ENCODE results near the gene OAF. TPM values are rescaled to one million over a fixed set of nuclear protein-coding genes. Genes with fewer than 3 reads are reported as not detected.

OAF gene
- total RNA-seq, 1 donor from 2014 or later, result 17.8 TPM

DNA sequence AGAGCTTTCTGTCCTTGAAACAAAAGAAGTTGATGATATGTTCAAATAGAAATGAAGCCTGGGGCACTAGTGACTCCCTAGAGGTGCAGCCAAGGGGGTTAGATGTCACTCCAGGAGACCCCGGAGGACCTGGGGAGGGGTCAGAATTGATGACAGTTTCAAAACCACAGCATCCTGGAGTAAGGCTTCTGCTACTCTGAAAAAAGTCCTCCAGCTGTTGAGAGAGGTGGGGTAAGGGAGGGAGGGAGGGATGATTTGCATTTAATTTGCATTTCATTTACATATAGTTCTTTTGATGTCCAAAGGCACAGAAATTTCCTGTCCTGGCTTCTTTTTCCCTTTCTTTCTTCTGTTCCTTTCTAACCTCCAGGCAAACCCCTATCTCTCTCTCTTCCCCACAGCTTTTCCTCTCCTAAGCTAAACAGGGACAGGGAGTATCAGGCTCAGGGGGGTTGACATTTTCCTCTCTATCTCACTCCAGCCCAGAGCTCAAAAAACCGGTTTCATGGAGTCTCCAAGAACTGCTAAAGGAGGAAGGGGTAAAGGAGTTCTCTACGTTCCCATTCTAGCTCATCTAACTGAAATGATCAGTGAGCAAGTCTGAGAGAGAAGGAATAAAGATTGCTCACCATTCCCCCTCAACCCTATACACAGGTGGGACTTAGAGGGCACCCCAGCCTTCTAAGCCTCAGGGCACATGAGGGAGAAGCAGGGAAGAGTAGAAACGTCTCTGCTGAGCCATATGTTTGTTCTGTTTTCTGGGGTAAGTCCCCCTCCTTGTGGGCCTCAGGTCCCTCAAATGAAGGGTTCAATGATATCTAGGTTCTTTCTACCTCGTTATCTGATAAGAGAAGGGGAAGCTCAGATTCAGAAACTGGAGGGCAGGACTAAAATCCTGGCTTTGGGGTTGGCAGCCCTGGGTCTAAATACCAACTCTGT lies 25.6 kb downstream of the OAF start:
- H3K27me3 ChIP-seq (ENCODE audit: low read depth), result peaks cover 42% of the 10 kb centered on the region

DNA sequence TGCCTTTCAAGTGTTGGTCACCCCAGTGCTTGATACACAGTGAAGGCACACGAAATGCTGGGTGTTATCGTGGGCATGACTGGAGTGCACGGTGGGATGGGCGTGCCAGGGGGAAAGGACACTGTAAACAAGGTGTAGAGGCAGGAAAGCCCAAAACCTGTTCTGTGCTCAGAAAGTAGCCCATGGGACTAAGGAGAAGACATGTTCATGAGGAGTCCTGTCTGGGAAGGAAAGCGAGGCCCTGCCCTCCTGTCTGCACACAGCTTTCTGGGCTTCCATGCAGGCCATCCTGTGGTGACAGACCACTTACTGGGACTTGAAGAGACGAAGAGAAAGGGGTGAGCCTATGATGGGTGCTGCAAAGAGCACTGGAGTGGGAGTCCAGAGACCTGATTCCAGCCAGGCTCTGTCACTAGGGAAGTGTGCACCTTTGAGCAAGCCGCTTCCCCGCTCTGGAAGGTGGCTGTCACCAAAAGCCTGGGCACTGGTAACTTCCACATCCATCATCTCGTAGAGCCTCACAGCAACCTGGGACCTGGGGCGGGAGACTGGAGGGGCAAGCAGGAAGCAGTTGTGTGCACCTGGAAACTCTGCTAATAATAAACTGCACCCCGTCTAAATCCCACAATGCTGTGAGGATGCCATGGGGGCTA lies 28.3 kb downstream of the OAF start:
- Histone ChIP-seq H3K4me1 (peaks cover 7% of the 10 kb centered on the region), H3K36me3 (no peaks in the 10 kb centered on the region), H3K27me3 (ENCODE audit: low read depth) (peaks cover 50% of the 10 kb centered on the region), H3K27ac (no peak overlapping the region), H3K4me3 (no peak overlapping the region), H3K9me3 (no peaks in the 10 kb centered on the region)
- TF ChIP-seq, protein P1, sequence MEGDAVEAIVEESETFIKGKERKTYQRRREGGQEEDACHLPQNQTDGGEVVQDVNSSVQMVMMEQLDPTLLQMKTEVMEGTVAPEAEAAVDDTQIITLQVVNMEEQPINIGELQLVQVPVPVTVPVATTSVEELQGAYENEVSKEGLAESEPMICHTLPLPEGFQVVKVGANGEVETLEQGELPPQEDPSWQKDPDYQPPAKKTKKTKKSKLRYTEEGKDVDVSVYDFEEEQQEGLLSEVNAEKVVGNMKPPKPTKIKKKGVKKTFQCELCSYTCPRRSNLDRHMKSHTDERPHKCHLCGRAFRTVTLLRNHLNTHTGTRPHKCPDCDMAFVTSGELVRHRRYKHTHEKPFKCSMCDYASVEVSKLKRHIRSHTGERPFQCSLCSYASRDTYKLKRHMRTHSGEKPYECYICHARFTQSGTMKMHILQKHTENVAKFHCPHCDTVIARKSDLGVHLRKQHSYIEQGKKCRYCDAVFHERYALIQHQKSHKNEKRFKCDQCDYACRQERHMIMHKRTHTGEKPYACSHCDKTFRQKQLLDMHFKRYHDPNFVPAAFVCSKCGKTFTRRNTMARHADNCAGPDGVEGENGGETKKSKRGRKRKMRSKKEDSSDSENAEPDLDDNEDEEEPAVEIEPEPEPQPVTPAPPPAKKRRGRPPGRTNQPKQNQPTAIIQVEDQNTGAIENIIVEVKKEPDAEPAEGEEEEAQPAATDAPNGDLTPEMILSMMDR (IDR thresholded peaks at IDR 0.05), result no peak
- intact Hi-C loops (cut with DNase I), result no loop called here
- no peak for ATAC-seq
- DNase-seq, result peak; percentile 23

More for the DNA sequence above, 25.6 kb downstream of the OAF start:
- Histone ChIP-seq H3K4me1 (peaks cover 7% of the 10 kb centered on the region), H3K36me3 (no peaks in the 10 kb centered on the region), H3K27ac (no peak overlapping the region), H3K4me3 (no peak overlapping the region), H3K9me3 (no peaks in the 10 kb centered on the region)
- DNase-seq (no peak), ATAC-seq (no peak)
- intact Hi-C loops (cut with DNase I), result no loop called here
- TF ChIP-seq, protein P1 (IDR thresholded peaks at IDR 0.05), result no peak

DNA sequence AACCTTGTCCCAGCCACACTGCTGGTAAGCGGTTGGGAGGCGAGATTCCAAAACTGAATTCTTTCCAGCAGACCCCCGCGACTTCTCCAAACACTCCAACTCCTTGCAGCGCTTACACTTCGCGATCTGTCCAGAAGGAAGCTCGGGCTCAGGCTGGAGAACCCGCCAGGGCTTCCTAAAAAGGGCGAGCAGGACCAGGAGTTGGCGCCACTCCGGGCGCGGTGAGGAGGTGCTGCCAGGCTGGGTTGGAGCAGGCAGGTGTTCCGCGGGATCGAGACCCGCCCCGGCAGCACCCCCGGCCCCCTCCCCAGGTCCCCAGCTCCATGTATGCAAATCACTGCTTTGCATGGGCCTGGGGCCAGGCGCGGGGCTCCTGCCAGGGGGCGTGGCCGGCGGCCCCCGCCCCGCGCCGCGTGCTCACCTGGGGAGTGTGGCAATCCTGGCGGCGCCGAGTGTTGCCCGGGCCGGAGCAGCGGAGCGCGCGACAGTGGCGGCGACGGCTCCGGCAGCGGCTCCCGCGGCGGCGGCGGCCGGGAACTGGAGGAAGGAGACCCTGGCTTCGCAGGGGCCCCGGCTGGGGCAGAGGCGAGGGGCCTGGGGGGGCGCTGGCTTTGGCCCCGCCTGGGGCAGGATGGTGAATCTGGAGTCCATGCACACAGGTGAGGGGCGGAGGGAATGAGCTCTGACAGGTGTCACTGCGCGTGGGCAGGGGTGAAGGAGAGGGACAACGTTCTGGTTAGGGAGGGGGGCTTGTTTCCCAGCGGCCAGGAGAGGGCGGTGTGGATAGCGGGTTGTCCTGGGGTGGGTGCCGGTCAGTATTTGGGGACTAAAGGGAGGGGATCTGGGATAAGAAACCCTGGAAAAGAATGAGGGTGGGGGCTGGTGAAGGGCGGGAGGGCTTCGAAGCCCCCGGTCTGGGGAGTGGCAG lies 29.1 kb downstream of the OAF start, which contains the start of gene POU2F3:
Gene POU2F3 (plus strand): TSS at position 428 of the 928 bp plus-strand sequence. CDS start 204 bp downstream, at position 632.
- H3K9me3 ChIP-seq, result no peaks in the 10 kb centered on the region
- no peak within 1 kb of the TSS for H3K27ac ChIP-seq
- DNase-seq (peak; percentile 65), ATAC-seq (peak; percentile 70 to 76)
- H3K36me3 ChIP-seq, result no peaks in the 10 kb centered on the region
- intact Hi-C loops (cut with DNase I), result loop anchor here (10.0 kb wide), 1 partner anchor 65 kb away; no protein-coding TSS in a partner anchor
- H3K27me3 ChIP-seq (ENCODE audit: low read depth), result peaks cover 46% of the 10 kb centered on the region
- H3K4me1 ChIP-seq, result peaks cover 7% of the 10 kb centered on the region
- TF ChIP-seq, protein P1 (IDR thresholded peaks at IDR 0.05), result no peak
- peak within 1 kb of the TSS; percentile 36 for H3K4me3 ChIP-seq

DNA sequence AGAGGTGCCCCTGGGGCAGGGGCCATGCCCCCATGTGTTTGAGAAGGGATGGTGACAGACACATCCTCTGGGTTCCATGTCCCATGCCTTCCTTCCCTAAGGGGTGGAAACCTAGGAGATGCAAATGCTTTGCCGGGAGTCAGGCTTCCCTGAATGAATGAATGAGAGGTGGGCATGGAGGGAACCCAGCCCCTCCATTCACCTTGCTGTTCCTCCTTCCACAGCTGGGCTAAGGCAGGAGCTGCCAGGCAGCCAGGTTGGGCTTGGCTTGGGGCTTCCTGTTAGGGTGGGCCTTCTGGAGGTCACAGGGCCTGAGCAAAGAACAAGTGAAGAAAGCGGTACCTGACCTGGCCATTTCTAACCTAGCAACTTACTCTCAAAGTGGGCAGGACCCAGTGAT lies 30.0 kb downstream of the OAF start:
- no peak overlapping the region for H3K4me3 ChIP-seq
- H3K27me3 ChIP-seq (ENCODE audit: low read depth), result peaks cover 55% of the 10 kb centered on the region
- no peak overlapping the region for H3K27ac ChIP-seq
- TF ChIP-seq, protein P1 (IDR thresholded peaks at IDR 0.05), result no peak
- intact Hi-C loops (cut with DNase I), result loop anchor here (10.0 kb wide), 1 partner anchor 64 kb away; no protein-coding TSS in a partner anchor
- no peaks in the 10 kb centered on the region for H3K9me3 ChIP-seq
- H3K36me3 ChIP-seq, result no peaks in the 10 kb centered on the region
- no peak for DNase-seq
- no peak for ATAC-seq
- peaks cover 7% of the 10 kb centered on the region for H3K4me1 ChIP-seq

DNA sequence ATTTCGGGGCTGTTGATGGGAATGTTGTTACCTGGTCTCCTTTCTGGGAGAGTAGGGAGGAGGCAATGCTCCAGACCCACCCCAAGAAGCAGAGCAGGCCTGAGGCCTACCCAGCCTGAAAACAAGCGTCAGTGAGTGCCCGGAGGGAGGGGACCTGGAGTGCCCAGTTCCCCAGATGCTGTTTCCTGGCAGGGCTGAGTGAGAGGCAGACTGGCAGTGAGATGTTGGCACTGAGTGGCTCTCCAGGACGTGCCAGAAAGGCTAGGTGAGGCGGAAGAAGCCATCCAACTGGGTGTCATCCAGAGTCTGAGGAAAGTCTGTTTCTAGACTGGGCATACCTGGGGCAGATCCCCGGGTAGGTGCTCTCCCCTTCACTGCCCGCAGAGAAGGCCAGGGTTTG lies 30.4 kb downstream of the OAF start:
- H3K27me3 ChIP-seq (ENCODE audit: low read depth), result peaks cover 55% of the 10 kb centered on the region
- no peaks in the 10 kb centered on the region for H3K36me3 ChIP-seq
- peak; percentile 82 to 85 for ATAC-seq
- TF ChIP-seq, protein P1 (IDR thresholded peaks at IDR 0.05), result no peak
- DNase-seq, result peak; percentile 69
- no peak overlapping the region for H3K27ac ChIP-seq
- peaks cover 7% of the 10 kb centered on the region for H3K4me1 ChIP-seq
- H3K9me3 ChIP-seq, result no peaks in the 10 kb centered on the region
- intact Hi-C loops (cut with DNase I), result loop anchor here (10.0 kb wide), 1 partner anchor 64 kb away; no protein-coding TSS in a partner anchor
- no peak overlapping the region for H3K4me3 ChIP-seq

All from lower lobe of right lung (tissue), 2 donors.